ENCODE data around the gene EVL. TPM values are rescaled to one million over a fixed set of nuclear protein-coding genes. Genes with fewer than 3 reads are reported as not detected.

The EVL gene
- total RNA-seq, 4 donors from 2014 or later: 24.2 to 40.1 (median 29.8) TPM

GRCh38 chr14:100093319-100093718 is 28.1 kb downstream of the EVL start:
- WGBS, 2 donors: 79 to 86% methylated on average over 6 of the region's 6 CpGs
- DNase-seq: no peak
- intact Hi-C loops (cut with DNase I): no loop called here
- H3K4me1 ChIP-seq: no peaks in the 10 kb centered on the region
- TF ChIP-seq CTCF (IDR thresholded peaks at IDR 0.05) (no peak), POLR2A (IDR thresholded peaks at IDR 0.05) (no peak)
- peaks cover 0 to 2% of the 10 kb centered on the region in 2 donors for H3K36me3 ChIP-seq
- H3K27me3 ChIP-seq: no peaks in the 10 kb centered on the region
- H3K27ac ChIP-seq: no peak overlapping the region
- H3K4me3 ChIP-seq (replicated peaks in 1 of 3): no peak overlapping the region
- H3K9me3 ChIP-seq: no peaks in the 10 kb centered on the region

GRCh38 chr14:100096656-100097055 is 31.4 kb downstream of the EVL start:
- H3K36me3 ChIP-seq: peaks cover 0 to 2% of the 10 kb centered on the region in 2 donors
- no peaks in the 10 kb centered on the region for H3K9me3 ChIP-seq
- intact Hi-C loops (cut with DNase I): no loop called here
- TF ChIP-seq CTCF (IDR thresholded peaks at IDR 0.05) (no peak), POLR2A (IDR thresholded peaks at IDR 0.05) (no peak)
- no peak for DNase-seq
- no peak overlapping the region for H3K4me3 ChIP-seq (replicated peaks in 1 of 3)
- no peaks in the 10 kb centered on the region for H3K4me1 ChIP-seq
- H3K27ac ChIP-seq: no peak overlapping the region
- 96 to 99% methylated on average over 3 of the region's 3 CpGs for WGBS, 2 donors
- H3K27me3 ChIP-seq: no peaks in the 10 kb centered on the region

- H3K27ac ChIP-seq: no peak overlapping the region
- intact Hi-C loops (cut with DNase I): no loop called here
- H3K4me1 ChIP-seq: peaks cover 0 to 6% of the 10 kb centered on the region in 2 donors
- DNase-seq: no peak
- no peaks in the 10 kb centered on the region for H3K27me3 ChIP-seq
- WGBS, 2 donors: 87 to 88% methylated on average over 8 of the region's 8 CpGs
- no peak for TF ChIP-seq CTCF (IDR thresholded peaks at IDR 0.05)
- TF ChIP-seq POLR2A (IDR thresholded peaks at IDR 0.05): no peak
- H3K9me3 ChIP-seq: no peaks in the 10 kb centered on the region
- no peak overlapping the region for H3K4me3 ChIP-seq (replicated peaks in 1 of 3)
- peaks cover 0 to 2% of the 10 kb centered on the region in 2 donors for H3K36me3 ChIP-seq
These were observed 32.9 kb downstream of the EVL start for GRCh38 chr14:100098171-100098570.

- Histone ChIP-seq H3K27me3 (no peaks in the 10 kb centered on the region), H3K4me1 (peaks cover 7 to 24% of the 10 kb centered on the region in 2 donors), H3K27ac (no peak overlapping the region), H3K36me3 (peaks cover 0 to 2% of the 10 kb centered on the region in 2 donors), H3K9me3 (no peaks in the 10 kb centered on the region), H3K4me3 (replicated peaks in 1 of 3) (no peak overlapping the region)
- intact Hi-C loops (cut with DNase I): no loop called here
- TF ChIP-seq POLR2A (IDR thresholded peaks at IDR 0.05): no peak
- no peak for TF ChIP-seq CTCF (IDR thresholded peaks at IDR 0.05)
- WGBS, 2 donors: 93 to 98% methylated on average over 14 of the region's 14 CpGs
- DNase-seq: no peak
These were observed 34.9 kb downstream of the EVL start for GRCh38 chr14:100100032-100100703.

GRCh38 chr14:100102156-100102785 is 37.0 kb downstream of the EVL start:
- Histone ChIP-seq H3K36me3 (peaks cover 0 to 2% of the 10 kb centered on the region in 2 donors), H3K4me3 (replicated peaks in 1 of 3) (no peak overlapping the region), H3K27ac (peak overlapping the region in 2 of 3 donors; percentile 35 to 43), H3K9me3 (no peaks in the 10 kb centered on the region), H3K27me3 (no peaks in the 10 kb centered on the region), H3K4me1 (peaks cover 10 to 34% of the 10 kb centered on the region in 2 donors)
- intact Hi-C loops (cut with DNase I): no loop called here
- no peak for DNase-seq
- TF ChIP-seq CTCF (IDR thresholded peaks at IDR 0.05) (no peak), POLR2A (IDR thresholded peaks at IDR 0.05) (no peak)
- WGBS, 2 donors: 88 to 91% methylated on average over 8 of the region's 8 CpGs
